GM19043 (cell line): ENCODE results near the gene ATP1B2.
"Not testable (repeated sequence)": the region's sequence is repeated elsewhere in the genome, so short reads cannot be mapped to it uniquely, and the experiment has no call there.

ENCODE experiments used
- ATAC-seq: cut with Tn5 transposase; IDR thresholded peaks from one replicate; pipeline ENCODE4 v1.9.1; 2021; ENCODE audit warnings: low read depth; ENCODE audit not compliant: unreplicated experiment

The ATP1B2 gene

GRCh38 chr17:7633093-7633492 lies 17.6 kb upstream of the ATP1B2 start:
- ATAC-seq = no peak

GRCh38 chr17:7634384-7634783 lies 16.3 kb upstream of the ATP1B2 start:
- ATAC-seq = no peak

- ATAC-seq = no peak
Observed at GRCh38 chr17:7636163-7636562, 14.6 kb upstream of the ATP1B2 start.

- no peak for ATAC-seq
Observed at GRCh38 chr17:7640783-7641182, 9.9 kb upstream of the ATP1B2 start.

GRCh38 chr17:7641635-7642034 lies 9.1 kb upstream of the ATP1B2 start:
- ATAC-seq = not testable (repeated sequence)

GRCh38 chr17:7644775-7645174 lies 6.0 kb upstream of the ATP1B2 start:
- no peak for ATAC-seq

GRCh38 chr17:7646457-7646856 lies 4.3 kb upstream of the ATP1B2 start:
- ATAC-seq = no peak

- no peak for ATAC-seq
Observed at GRCh38 chr17:7647018-7647417, 3.7 kb upstream of the ATP1B2 start.

GRCh38 chr17:7651097-7651664 lies 455 bp downstream of the ATP1B2 start:
- no peak for ATAC-seq

GRCh38 chr17:7651665-7652387 lies 1.1 kb downstream of the ATP1B2 start:
- ATAC-seq = no peak

- no peak for ATAC-seq
Observed at GRCh38 chr17:7652388-7653356, 1.9 kb downstream of the ATP1B2 start.

- no peak for ATAC-seq
Observed at GRCh38 chr17:7654832-7655540, 4.3 kb downstream of the ATP1B2 start.

GRCh38 chr17:7655541-7655840 lies 4.8 kb downstream of the ATP1B2 start:
- no peak for ATAC-seq

- no peak for ATAC-seq
Observed at GRCh38 chr17:7656958-7657609, 6.4 kb downstream of the ATP1B2 start.

GRCh38 chr17:7667656-7668406 lies 17.1 kb downstream of the ATP1B2 start:
- ATAC-seq = no peak

- no peak for ATAC-seq
Observed at GRCh38 chr17:7668482-7668881, 17.8 kb downstream of the ATP1B2 start.

GRCh38 chr17:7673239-7673638 lies 22.5 kb downstream of the ATP1B2 start:
- no peak for ATAC-seq

GRCh38 chr17:7674934-7675333 lies 24.2 kb downstream of the ATP1B2 start:
- ATAC-seq = no peak

GRCh38 chr17:7676533-7676932 lies 25.8 kb downstream of the ATP1B2 start:
- ATAC-seq = no peak
